ENCODE results near the gene GAD2. TPM values are rescaled to one million over a fixed set of nuclear protein-coding genes. Genes with fewer than 3 reads are reported as not detected.
A peak's percentile ranks its signal among the peaks of the same experiment; 100 is the strongest.

The GAD2 gene
- 2.3 TPM for polyA plus RNA-seq (2013, experiment 1 of 2)
- 1.4 TPM for polyA plus RNA-seq (2013, experiment 2 of 2)

- WGBS = under 1% methylated on average over 60 of the region's 60 CpGs
- H3K4me3 ChIP-seq (ENCODE audit: low read length) = peak within 1 kb of the TSS; percentile 53
- peaks cover 98% of the 10 kb centered on the region for H3K27me3 ChIP-seq (ENCODE audit: insufficient read depth, low read length)
- H3K9me3 ChIP-seq (ENCODE audit: insufficient read depth, low read depth, low read length) = no peaks in the 10 kb centered on the region
- peaks cover 32% of the 10 kb centered on the region for H3K4me1 ChIP-seq (ENCODE audit: insufficient read depth, low read length)
- 0 out of 2 replicates have a peak within 1 kb of the TSS, but pooled peaks have one; percentile 34 for H3K9ac ChIP-seq (ENCODE audit: low read depth, low read length)
- no peaks in the 10 kb centered on the region for H3K36me3 ChIP-seq (ENCODE audit: insufficient read depth, low read length)
- H3K27ac ChIP-seq (ENCODE audit: low read depth, low read length) = no peak within 1 kb of the TSS
These were observed at the start of gene GAD2 for GRCh38 chr10:26216585-26217395. GAD2 (plus strand) TSS chr10:26216774; CDS start chr10:26216810, 36 bp downstream.

DNA sequence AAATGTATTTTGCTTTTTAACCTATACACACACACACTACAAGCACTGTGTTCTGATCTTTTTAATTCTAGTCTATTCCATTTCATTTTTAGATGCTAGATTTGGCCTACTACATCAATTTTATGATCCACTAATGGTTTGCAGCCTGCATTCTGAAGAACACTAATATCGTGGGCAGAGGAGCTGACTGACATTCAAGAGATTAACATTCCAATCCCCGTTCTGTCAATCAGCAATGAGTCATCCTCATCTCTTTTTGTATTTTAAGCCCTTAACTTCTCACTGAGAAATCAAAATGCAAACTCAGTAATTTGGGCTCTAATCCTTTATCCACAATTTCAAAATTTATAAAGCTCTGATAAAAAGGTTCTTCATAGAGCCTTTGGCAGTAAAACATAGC, 47.1 kb upstream of the GAD2 start:
- WGBS = 22% methylated on average over 2 of the region's 2 CpGs
- H3K27ac ChIP-seq (ENCODE audit: low read depth, low read length) = 0 out of 2 replicates have a peak overlapping the region, but pooled peaks have one; percentile 19
- no peak overlapping the region for H3K9ac ChIP-seq (ENCODE audit: low read depth, low read length)
- peaks cover 54% of the 10 kb centered on the region for H3K4me1 ChIP-seq (ENCODE audit: insufficient read depth, low read length)
- no peaks in the 10 kb centered on the region for H3K9me3 ChIP-seq (ENCODE audit: insufficient read depth, low read depth, low read length)
- H3K36me3 ChIP-seq (ENCODE audit: insufficient read depth, low read length) = no peaks in the 10 kb centered on the region
- H3K27me3 ChIP-seq (ENCODE audit: insufficient read depth, low read length) = no peaks in the 10 kb centered on the region
- H3K4me3 ChIP-seq (ENCODE audit: low read length) = no peak overlapping the region

DNA sequence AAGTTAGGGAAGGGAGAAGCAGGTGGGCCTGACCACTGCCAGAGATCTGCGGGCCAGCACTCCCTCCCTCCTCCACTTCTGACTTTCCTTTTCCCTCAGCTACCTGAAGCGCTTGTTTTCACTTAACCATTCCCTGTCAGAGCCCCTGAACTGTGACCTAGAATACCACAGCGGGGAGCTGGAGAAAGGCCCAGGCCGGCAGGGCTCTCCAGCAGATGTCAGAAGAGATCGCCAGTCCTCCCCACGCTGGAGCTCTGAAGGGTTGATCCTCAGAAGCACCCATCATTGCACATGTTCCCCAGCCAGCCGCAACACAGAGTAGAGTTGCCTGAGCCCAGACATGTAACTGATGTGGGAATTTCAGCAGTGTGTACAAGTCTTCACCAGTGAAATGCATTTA, 44.4 kb upstream of the GAD2 start:
- H3K4me3 ChIP-seq (ENCODE audit: low read length) = no peak overlapping the region
- no peaks in the 10 kb centered on the region for H3K27me3 ChIP-seq (ENCODE audit: insufficient read depth, low read length)
- peaks cover 50% of the 10 kb centered on the region for H3K4me1 ChIP-seq (ENCODE audit: insufficient read depth, low read length)
- no peaks in the 10 kb centered on the region for H3K36me3 ChIP-seq (ENCODE audit: insufficient read depth, low read length)
- WGBS = 47% methylated on average over 7 of the region's 7 CpGs
- no peaks in the 10 kb centered on the region for H3K9me3 ChIP-seq (ENCODE audit: insufficient read depth, low read depth, low read length)
- H3K9ac ChIP-seq (ENCODE audit: low read depth, low read length) = no peak overlapping the region
- H3K27ac ChIP-seq (ENCODE audit: low read depth, low read length) = no peak overlapping the region

DNA sequence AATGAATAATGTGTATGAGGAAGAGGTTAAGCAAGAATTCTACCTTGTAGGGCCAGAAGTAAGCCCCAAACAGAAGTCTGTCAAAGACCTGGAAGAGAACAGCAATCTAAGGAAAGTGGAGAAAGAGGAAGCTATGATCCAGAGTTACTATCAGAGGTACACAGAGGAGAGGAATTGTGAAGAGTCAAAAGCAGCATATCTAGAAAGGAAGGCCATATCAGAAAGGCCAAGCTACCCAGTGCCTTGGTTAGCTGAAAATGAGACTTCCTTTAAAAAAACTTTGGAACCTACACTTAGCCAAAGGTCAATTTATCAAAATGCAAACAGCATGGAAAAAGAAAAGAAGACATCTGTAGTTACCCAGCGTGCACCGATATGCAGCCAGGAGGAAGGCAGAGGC, 42.7 kb upstream of the GAD2 start:
- Histone ChIP-seq H3K9me3 (ENCODE audit: insufficient read depth, low read depth, low read length) (no peaks in the 10 kb centered on the region), H3K9ac (ENCODE audit: low read depth, low read length) (no peak overlapping the region), H3K4me1 (ENCODE audit: insufficient read depth, low read length) (peaks cover 36% of the 10 kb centered on the region), H3K4me3 (ENCODE audit: low read length) (no peak overlapping the region), H3K27me3 (ENCODE audit: insufficient read depth, low read length) (no peaks in the 10 kb centered on the region), H3K36me3 (ENCODE audit: insufficient read depth, low read length) (no peaks in the 10 kb centered on the region), H3K27ac (ENCODE audit: low read depth, low read length) (no peak overlapping the region)
- WGBS = 93% methylated on average over 2 of the region's 2 CpGs

GRCh38 chr10:26177341-26177740, 39.2 kb upstream of the GAD2 start:
- no peaks in the 10 kb centered on the region for H3K36me3 ChIP-seq (ENCODE audit: insufficient read depth, low read length)
- H3K27ac ChIP-seq (ENCODE audit: low read depth, low read length) = no peak overlapping the region
- WGBS = 89% methylated on average over 4 of the region's 4 CpGs
- H3K27me3 ChIP-seq (ENCODE audit: insufficient read depth, low read length) = no peaks in the 10 kb centered on the region
- 0 out of 2 replicates have a peak, but pooled peaks cover 2% of the 10 kb centered on the region for H3K4me1 ChIP-seq (ENCODE audit: insufficient read depth, low read length)
- no peak overlapping the region for H3K4me3 ChIP-seq (ENCODE audit: low read length)
- no peak overlapping the region for H3K9ac ChIP-seq (ENCODE audit: low read depth, low read length)
- H3K9me3 ChIP-seq (ENCODE audit: insufficient read depth, low read depth, low read length) = no peaks in the 10 kb centered on the region

DNA sequence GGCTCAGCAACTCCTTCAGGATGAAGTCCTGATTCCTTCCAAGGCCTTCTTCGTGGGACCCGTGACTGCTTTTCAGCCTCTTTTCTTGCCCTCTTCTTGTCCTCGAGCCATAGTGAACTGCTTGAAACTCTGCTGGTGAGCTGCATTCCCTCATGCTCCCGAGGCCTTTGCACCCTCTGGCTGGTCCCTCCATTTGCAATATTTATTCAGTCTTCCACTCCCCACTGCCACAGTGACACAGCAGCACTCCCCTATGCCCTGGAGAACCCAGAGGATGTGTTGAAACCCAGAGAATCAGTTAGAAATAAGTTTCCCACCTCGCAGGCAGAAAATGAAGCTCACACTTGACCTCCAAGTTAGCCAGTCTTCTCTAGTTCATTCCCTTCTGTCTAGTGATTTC, 22.3 kb upstream of the GAD2 start:
- no peaks in the 10 kb centered on the region for H3K27me3 ChIP-seq (ENCODE audit: insufficient read depth, low read length)
- WGBS = 83% methylated on average over 5 of the region's 5 CpGs
- H3K4me1 ChIP-seq (ENCODE audit: insufficient read depth, low read length) = peaks cover 15% of the 10 kb centered on the region
- no peaks in the 10 kb centered on the region for H3K9me3 ChIP-seq (ENCODE audit: insufficient read depth, low read depth, low read length)
- H3K9ac ChIP-seq (ENCODE audit: low read depth, low read length) = no peak overlapping the region
- no peaks in the 10 kb centered on the region for H3K36me3 ChIP-seq (ENCODE audit: insufficient read depth, low read length)
- no peak overlapping the region for H3K4me3 ChIP-seq (ENCODE audit: low read length)
- H3K27ac ChIP-seq (ENCODE audit: low read depth, low read length) = no peak overlapping the region

DNA sequence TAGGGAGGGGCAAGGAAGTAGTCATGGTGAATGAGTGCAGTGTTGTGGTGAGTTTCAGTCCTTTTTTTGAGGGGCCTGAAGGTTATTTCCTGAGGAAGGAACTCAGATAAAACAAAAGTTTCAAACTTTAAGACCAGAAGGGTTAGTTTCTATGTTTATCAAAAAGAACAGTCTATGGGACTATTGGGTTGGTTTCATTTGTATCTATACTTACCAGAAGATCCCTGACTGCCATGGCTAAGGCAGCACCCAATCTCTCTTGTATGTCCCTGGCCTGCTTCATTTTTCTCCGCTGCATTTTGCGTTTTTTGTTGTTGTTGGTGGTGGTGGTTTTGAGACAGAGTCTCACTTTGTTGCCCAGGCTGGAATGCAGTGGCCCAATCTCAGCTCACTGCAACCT, 19.3 kb upstream of the GAD2 start:
- Histone ChIP-seq H3K27me3 (ENCODE audit: insufficient read depth, low read length) (no peaks in the 10 kb centered on the region), H3K4me1 (ENCODE audit: insufficient read depth, low read length) (peaks cover 27% of the 10 kb centered on the region), H3K4me3 (ENCODE audit: low read length) (no peak overlapping the region), H3K9ac (ENCODE audit: low read depth, low read length) (no peak overlapping the region), H3K27ac (ENCODE audit: low read depth, low read length) (no peak overlapping the region), H3K36me3 (ENCODE audit: insufficient read depth, low read length) (no peaks in the 10 kb centered on the region), H3K9me3 (ENCODE audit: insufficient read depth, low read depth, low read length) (no peaks in the 10 kb centered on the region)
- 98% methylated on average over 2 of the region's 2 CpGs for WGBS

DNA sequence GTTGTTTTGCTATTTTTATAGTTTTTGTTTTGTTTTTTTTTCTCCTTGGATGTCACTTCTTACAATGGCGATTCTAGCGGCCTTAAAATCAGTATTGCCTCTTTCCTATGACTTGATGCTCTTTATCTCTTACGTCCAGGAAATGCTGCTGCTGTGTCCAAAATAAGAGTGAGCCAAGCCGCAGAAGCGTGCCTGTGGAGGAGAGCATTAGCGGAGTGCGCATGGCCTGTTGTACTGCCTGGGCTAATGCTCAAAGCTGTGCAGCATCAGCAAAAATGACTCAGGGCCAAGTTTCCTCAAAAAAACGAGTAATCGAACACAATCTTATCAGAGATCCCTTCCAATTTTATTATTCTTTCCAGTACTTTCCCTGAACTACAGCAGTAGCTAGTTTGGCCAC, 18.5 kb upstream of the GAD2 start:
- WGBS = 96% methylated on average over 9 of the region's 9 CpGs
- no peak overlapping the region for H3K4me3 ChIP-seq (ENCODE audit: low read length)

DNA sequence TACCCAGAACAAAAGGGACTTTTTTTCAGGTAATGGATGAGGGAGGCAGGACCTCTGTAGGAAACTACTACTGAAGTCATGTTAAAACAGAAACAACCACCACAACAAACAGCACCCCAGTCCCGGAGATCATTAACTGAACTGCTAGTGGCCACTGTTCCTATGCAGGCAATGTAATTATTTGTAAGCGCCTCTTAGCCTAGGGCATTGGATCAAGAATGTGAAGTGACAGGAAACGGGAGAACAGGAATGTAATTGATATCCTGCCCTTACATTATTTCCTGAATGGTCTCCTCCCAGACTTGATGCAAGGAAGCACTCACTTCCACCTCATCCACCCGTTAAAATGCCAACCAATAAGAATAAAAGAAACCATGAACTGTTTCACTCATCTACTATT, 16.7 kb upstream of the GAD2 start:
- WGBS = 85% methylated on average over 4 of the region's 4 CpGs
- no peak overlapping the region for H3K9ac ChIP-seq (ENCODE audit: low read depth, low read length)

More for the DNA sequence above, 18.5 kb upstream of the GAD2 start:
- Histone ChIP-seq H3K36me3 (ENCODE audit: insufficient read depth, low read length) (no peaks in the 10 kb centered on the region), H3K9ac (ENCODE audit: low read depth, low read length) (no peak overlapping the region), H3K27ac (ENCODE audit: low read depth, low read length) (no peak overlapping the region), H3K9me3 (ENCODE audit: insufficient read depth, low read depth, low read length) (no peaks in the 10 kb centered on the region), H3K4me1 (ENCODE audit: insufficient read depth, low read length) (peaks cover 27% of the 10 kb centered on the region), H3K27me3 (ENCODE audit: insufficient read depth, low read length) (no peaks in the 10 kb centered on the region)

GRCh38 chr10:26205223-26205622, 11.4 kb upstream of the GAD2 start:
- peaks cover 16% of the 10 kb centered on the region for H3K27me3 ChIP-seq (ENCODE audit: insufficient read depth, low read length)
- no peaks in the 10 kb centered on the region for H3K36me3 ChIP-seq (ENCODE audit: insufficient read depth, low read length)
- H3K4me3 ChIP-seq (ENCODE audit: low read length) = no peak overlapping the region
- no CpG with 5 or more reads among the region's 2 CpGs for WGBS
- H3K9ac ChIP-seq (ENCODE audit: low read depth, low read length) = no peak overlapping the region
- no peaks in the 10 kb centered on the region for H3K9me3 ChIP-seq (ENCODE audit: insufficient read depth, low read depth, low read length)
- H3K4me1 ChIP-seq (ENCODE audit: insufficient read depth, low read length) = peaks cover 4% of the 10 kb centered on the region
- H3K27ac ChIP-seq (ENCODE audit: low read depth, low read length) = no peak overlapping the region

More for the DNA sequence above, 16.7 kb upstream of the GAD2 start:
- H3K27ac ChIP-seq (ENCODE audit: low read depth, low read length) = no peak overlapping the region
- H3K4me3 ChIP-seq (ENCODE audit: low read length) = no peak overlapping the region
- no peaks in the 10 kb centered on the region for H3K36me3 ChIP-seq (ENCODE audit: insufficient read depth, low read length)
- peaks cover 27% of the 10 kb centered on the region for H3K4me1 ChIP-seq (ENCODE audit: insufficient read depth, low read length)
- no peaks in the 10 kb centered on the region for H3K27me3 ChIP-seq (ENCODE audit: insufficient read depth, low read length)
- no peaks in the 10 kb centered on the region for H3K9me3 ChIP-seq (ENCODE audit: insufficient read depth, low read depth, low read length)

DNA sequence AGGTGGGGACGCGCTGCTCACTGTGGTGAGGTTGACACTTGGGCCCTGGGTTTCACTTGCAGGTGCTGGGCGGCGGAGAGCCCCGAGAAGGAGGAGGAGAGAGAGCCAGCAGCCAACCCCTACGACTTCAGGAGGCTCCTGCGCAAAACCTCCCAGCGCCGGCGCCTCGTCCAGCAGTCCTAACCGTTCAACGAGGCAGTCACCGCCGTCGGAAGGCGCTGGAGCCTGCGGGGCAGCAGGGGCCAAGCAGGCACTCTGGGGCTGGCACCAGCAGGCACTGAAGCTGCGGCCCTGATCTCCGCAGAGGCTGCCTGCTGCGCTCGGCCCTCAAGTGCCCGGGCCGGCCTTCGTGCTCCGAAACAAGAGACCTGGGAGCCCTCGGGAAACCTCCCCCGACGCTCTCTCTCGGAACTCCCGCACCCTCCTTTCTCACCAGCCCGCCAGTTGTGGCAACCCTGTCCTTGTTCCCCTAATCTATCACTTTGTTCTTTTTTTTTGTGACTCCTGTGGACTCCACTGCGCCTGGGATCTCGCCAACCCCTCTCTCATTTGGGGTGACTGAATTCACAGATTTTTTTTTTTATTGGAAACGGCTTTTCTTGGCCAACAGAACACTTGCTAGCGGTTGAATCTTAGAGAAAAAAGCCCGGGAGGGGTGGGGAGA, 4.7 kb upstream of the GAD2 start:
- H3K36me3 ChIP-seq (ENCODE audit: insufficient read depth, low read length) = no peaks in the 10 kb centered on the region
- no peak overlapping the region for H3K27ac ChIP-seq (ENCODE audit: low read depth, low read length)
- H3K9ac ChIP-seq (ENCODE audit: low read depth, low read length) = no peak overlapping the region
- peaks cover 83% of the 10 kb centered on the region for H3K27me3 ChIP-seq (ENCODE audit: insufficient read depth, low read length)
- H3K4me3 ChIP-seq (ENCODE audit: low read length) = peak overlapping the region; percentile 25; the same call in 1 of the 2 replicates
- H3K4me1 ChIP-seq (ENCODE audit: insufficient read depth, low read length) = peaks cover 34% of the 10 kb centered on the region
- 72% methylated on average over 37 of the region's 37 CpGs for WGBS
- no peaks in the 10 kb centered on the region for H3K9me3 ChIP-seq (ENCODE audit: insufficient read depth, low read depth, low read length)
